T-helper 22 cell (primary cell): ENCODE results near the gene SPACA4.

Source experiments
- DNase-seq: peaks from one replicate; pipeline ENCODE4 v3.0.0-alpha.2; 2020; ENCODE audit warnings: low read depth

SPACA4 gene

DNA sequence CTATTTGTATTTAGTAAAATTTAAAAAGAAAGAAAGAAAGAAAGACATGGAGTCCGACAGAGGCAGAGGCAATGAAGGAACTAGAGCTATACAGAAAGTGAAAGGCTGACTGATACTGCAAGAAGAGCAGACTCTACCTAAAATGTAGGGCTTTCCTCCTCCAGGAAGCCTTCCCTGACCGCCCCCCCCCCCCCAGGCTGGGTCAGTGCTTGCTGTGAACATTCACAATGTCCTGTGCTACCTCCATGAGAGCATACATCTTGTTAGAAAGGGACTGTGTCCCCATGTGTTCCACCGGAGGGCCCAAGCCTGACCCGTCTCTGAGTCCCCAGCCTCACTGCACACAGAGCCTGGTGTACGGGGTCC is 45.1 kb downstream of the SPACA4 start:
- no peak for DNase-seq

DNA sequence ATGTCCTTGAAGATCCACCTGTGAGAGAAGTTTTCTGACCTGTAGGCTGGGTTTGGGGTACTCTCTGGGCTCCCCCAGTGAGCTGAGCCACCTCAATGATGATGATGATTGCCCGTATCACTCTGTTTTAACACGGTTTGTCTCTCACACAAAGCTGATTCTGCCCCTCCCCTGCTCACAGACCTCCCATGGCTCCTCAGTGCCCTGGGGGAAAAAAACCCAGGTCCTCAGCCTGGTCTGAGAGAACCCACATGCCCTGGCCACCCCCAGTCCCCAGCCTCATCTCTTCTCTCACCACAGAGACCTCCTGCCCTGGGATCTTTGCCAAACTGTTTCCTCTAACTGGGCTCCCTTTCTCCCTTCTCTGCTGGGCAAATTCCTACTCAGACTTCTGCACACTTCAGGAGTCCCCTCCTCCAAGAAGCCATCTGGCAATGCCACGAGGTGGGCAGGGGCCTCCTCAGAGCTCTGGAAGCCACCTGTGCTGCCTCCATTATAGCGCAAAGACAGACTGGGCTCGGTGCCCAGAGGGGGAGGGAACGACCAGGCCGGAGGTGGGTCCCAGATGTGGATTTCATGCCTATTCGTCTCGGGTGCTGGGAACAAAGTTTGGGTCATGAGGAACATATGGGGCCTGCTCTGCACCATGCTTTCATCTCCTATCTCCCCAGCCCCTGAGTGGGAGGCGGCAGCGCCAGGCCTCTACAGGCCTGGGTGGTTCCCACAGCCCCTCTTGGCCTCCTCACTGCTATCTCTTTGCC is 47.9 kb downstream of the SPACA4 start:
- DNase-seq = no peak

DNA sequence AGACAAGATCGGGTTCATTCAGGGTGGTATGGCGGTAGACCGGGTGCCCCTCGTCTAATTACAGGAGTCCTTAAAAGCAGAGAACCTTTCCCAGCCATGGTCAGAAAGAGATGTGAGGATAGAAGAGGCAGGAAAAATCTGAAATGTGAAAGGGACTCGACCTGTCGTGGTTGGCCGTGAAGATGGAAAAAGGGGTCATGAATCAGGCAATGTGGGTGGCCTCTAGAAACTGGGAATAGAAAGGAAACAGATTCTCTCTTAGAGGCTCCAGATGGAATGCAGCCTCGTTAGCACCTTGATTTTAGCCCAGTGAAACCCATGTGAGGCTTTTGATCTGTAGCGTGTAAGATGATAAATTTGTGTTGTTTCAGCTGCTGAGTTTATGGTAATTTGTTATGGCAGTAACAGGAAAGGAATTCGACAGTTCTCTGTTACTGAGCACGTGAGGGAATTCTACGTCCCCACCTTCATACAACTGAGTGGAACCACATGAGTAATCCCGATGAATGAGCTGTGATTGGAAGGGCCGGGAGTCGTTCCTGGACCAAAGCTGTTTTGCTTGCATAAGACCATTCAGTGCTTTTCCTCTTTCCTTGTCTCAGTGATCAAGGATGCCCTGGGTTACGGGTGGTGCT is 50.4 kb downstream of the SPACA4 start:
- no peak for DNase-seq
